GM12878 (cell line): Measurements from ENCODE around the gene WDR53.

Experiments
- CBX5 ChIP-seq: sonication (generic); IDR thresholded peaks from 2 replicates; pipeline ENCODE4 v1.6.1; 2016; ENCODE audit warnings: low read depth, moderate library complexity, mild to moderate bottlenecking, inconsistent platforms
- CHD2 ChIP-seq: IDR thresholded peaks from 2 replicates; pipeline ENCODE4 v1.6.1; 2011; ENCODE audit warnings: low read depth, low read length, improper control_type of control experiment, borderline replicate concordance
- CTCF ChIP-seq, 3 experiments: IDR thresholded peaks in 2 of 3; conservative IDR thresholded peaks in 1 of 3; 2 replicates each; pipeline ENCODE4 v1.5.1; 2011; ENCODE audit warnings: low read depth in 3 of 3, low read length in 3 of 3, mild to moderate bottlenecking in 3 of 3, control low read depth in 2 of 3, moderate library complexity in 2 of 3, inconsistent platforms in 1 of 3, mixed read lengths in 1 of 3; ENCODE audit not compliant: control insufficient read depth in 2 of 3, insufficient read depth in 1 of 3; ENCODE audit errors: extremely low read depth in 1 of 3
- E2F8 ChIP-seq: fragments of 450-650 bp; IDR thresholded peaks from 2 replicates; pipeline ENCODE4 v1.6.1; 2018; ENCODE audit warnings: mild to moderate bottlenecking, low read depth, moderate library complexity; ENCODE audit not compliant: partially characterized antibody
- EGR1 ChIP-seq, 2 experiments: IDR thresholded peaks; 1 replicate in 1 of 2; 2 replicates in 1 of 2; pipeline ENCODE4 v1.6.1; 2011 to 2012; ENCODE audit warnings: low read depth in 2 of 2, low read length in 2 of 2, borderline replicate concordance in 1 of 2, mild to moderate bottlenecking in 1 of 2, moderate library complexity in 1 of 2
- EZH2 ChIP-seq: IDR thresholded peaks from 2 replicates; pipeline ENCODE4 v1.6.1; 2012; ENCODE audit warnings: low read depth, mild to moderate bottlenecking, control low read depth, inconsistent platforms, low read length, borderline replicate concordance; ENCODE audit not compliant: control insufficient read depth
- GABPA ChIP-seq: IDR thresholded peaks from 2 replicates; pipeline ENCODE4 v1.6.1; 2014; ENCODE audit warnings: antibody characterized with exemption, low read depth, mild to moderate bottlenecking, inconsistent platforms
- POLR2A ChIP-seq: IDR thresholded peaks from 2 replicates; pipeline ENCODE4 v1.6.1; 2011; ENCODE audit warnings: low read depth, mild to moderate bottlenecking, low read length
- POLR2AphosphoS5 ChIP-seq: IDR thresholded peaks from 2 replicates; pipeline ENCODE4 v1.6.1; 2011; ENCODE audit warnings: mild to moderate bottlenecking, low read length, inconsistent platforms
- REST ChIP-seq: IDR thresholded peaks from 2 replicates; pipeline ENCODE4 v1.6.1; 2012; ENCODE audit warnings: mild to moderate bottlenecking, low read depth, low read length
- SIN3A ChIP-seq: IDR thresholded peaks from 2 replicates; pipeline ENCODE4 v1.6.1; 2012; ENCODE audit warnings: low read depth, low read length, improper control_type of control experiment
- SREBF2 ChIP-seq: IDR thresholded peaks from 2 replicates; pipeline ENCODE4 v1.6.1; 2012; ENCODE audit warnings: mild to moderate bottlenecking, low read length
- ZBTB4 ChIP-seq: fragments of 450-650 bp; formaldehyde crosslinking; IDR thresholded peaks from 2 replicates; pipeline ENCODE4 v1.4.0; 2022; ENCODE audit warnings: mild to moderate bottlenecking, moderate library complexity

- TF ChIP-seq POLR2A = no peak
- TF ChIP-seq REST = no peak
- no peak for TF ChIP-seq SIN3A
- no peak for TF ChIP-seq GABPA
- TF ChIP-seq POLR2AphosphoS5 = no peak
- no peak for TF ChIP-seq E2F8
- TF ChIP-seq SREBF2 = no peak
- no peak for TF ChIP-seq CHD2
- no peak for TF ChIP-seq CTCF (IDR thresholded peaks at IDR 0.05 in 2 of 3, conservative IDR thresholded peaks at IDR 0.05 in 1 of 3; ENCODE audit: control insufficient read depth in 2 of 3, extremely low read depth in 1 of 3, insufficient read depth in 1 of 3, low read depth in 3 of 3, low read length in 3 of 3)
- TF ChIP-seq CBX5 = no peak
- no peak for TF ChIP-seq ZBTB4
- TF ChIP-seq EZH2 = no peak
- no peak for TF ChIP-seq EGR1 (IDR thresholded peaks at IDR 0.05; ENCODE audit: borderline replicate concordance in 1 of 2, low read depth in 2 of 2, low read length in 2 of 2)
Measured at GRCh38 chr3:196544491-196544992, 23.8 kb downstream of the WDR53 start.
